H1 (cell line): ENCODE results near the gene NAV3. TPM values are rescaled to one million over a fixed set of nuclear protein-coding genes. Genes with fewer than 3 reads are reported as not detected.

Source experiments
- CTCF ChIA-PET: fragments of 300-600 bp; sonication (Branson Sonifier 250); formaldehyde crosslinking; loops from one replicate; lab custom pipeline; 2021; ENCODE audit not compliant: partially characterized antibody; lab: Charles Lee
- POLR2A ChIA-PET: fragments of 300-600 bp; sonication (Branson Sonifier 250); formaldehyde crosslinking; loops from one replicate; lab custom pipeline; 2021; ENCODE audit warnings: inconsistent platforms; ENCODE audit not compliant: partially characterized antibody; lab: Charles Lee
- DNase-seq, 2 experiments: peaks; one replicate each; pipeline versions ENCODE4 v3.0.0 to v3.0.0-alpha.2; 2010 to 2022; ENCODE audit warnings: low spot score in 2 of 2, low read depth in 1 of 2, mixed read lengths in 1 of 2
- FAIRE-seq: peaks from 2 replicates; lab custom pipeline; 2011; peaks lifted over from hg19 to GRCh38; lab: Jason Lieb, UNC
- H2AFZ ChIP-seq: 2 replicates; pipeline ENCODE4 v1.8.1; 2012; ENCODE audit warnings: low read length, inconsistent platforms
- H2AK5ac ChIP-seq: 2 replicates; pipeline ENCODE4 v1.6.1; 2013; ENCODE audit warnings: low read depth, low read length
- H2BK120ac ChIP-seq: replicated peaks from 2 replicates; pipeline ENCODE3; 2013; ENCODE audit warnings: low read depth, low read length, inconsistent platforms
- H2BK12ac ChIP-seq: 2 replicates; pipeline ENCODE4 v1.6.1; 2013; ENCODE audit warnings: low read depth, low read length
- H2BK15ac ChIP-seq: 2 replicates; pipeline ENCODE4 v1.6.1; 2013; ENCODE audit warnings: low read length
- H2BK20ac ChIP-seq: 2 replicates; pipeline ENCODE4 v1.6.1; 2013; ENCODE audit warnings: low read length
- H2BK5ac ChIP-seq: 2 replicates; pipeline ENCODE4 v1.6.1; 2013; ENCODE audit warnings: low read depth, low read length
- H3K14ac ChIP-seq: 2 replicates; pipeline ENCODE4 v1.6.1; 2013; ENCODE audit warnings: inconsistent platforms; ENCODE audit not compliant: insufficient read length
- H3K18ac ChIP-seq: 2 replicates; pipeline ENCODE4 v1.6.1; 2013; ENCODE audit warnings: low read length; ENCODE audit errors: extremely low read depth
- H3K23ac ChIP-seq: 2 replicates; pipeline ENCODE4 v1.6.1; 2013; ENCODE audit warnings: inconsistent platforms; ENCODE audit not compliant: insufficient read length
- H3K23me2 ChIP-seq: 2 replicates; pipeline ENCODE4 v1.6.1; 2013; ENCODE audit warnings: low read depth, low read length
- H3K27ac ChIP-seq: 2 replicates; pipeline ENCODE4 v1.6.1; 2011; ENCODE audit warnings: low read depth, low read length, inconsistent platforms
- H3K27me3 ChIP-seq, 4 experiments: replicated peaks in 1 of 4; 1 replicate in 1 of 4; 2 replicates in 3 of 4; pipeline versions ENCODE4 v1.6.1 to v1.8.1; 2011 to 2013; ENCODE audit warnings: low read length in 3 of 4, mild to moderate bottlenecking in 3 of 4, inconsistent platforms in 2 of 4, mixed read lengths in 2 of 4, moderate library complexity in 1 of 4; ENCODE audit not compliant: control insufficient read depth in 3 of 4, insufficient read depth in 3 of 4; ENCODE audit errors: extremely low read depth in 1 of 4
- H3K36me3 ChIP-seq, 4 experiments: 2 replicates each; pipeline versions ENCODE4 v1.6.1 to v1.8.1; 2011 to 2013; ENCODE audit warnings: mild to moderate bottlenecking in 4 of 4, low read length in 3 of 4, moderate library complexity in 2 of 4, control low read depth in 1 of 4, inconsistent platforms in 1 of 4; ENCODE audit not compliant: insufficient read depth in 4 of 4, control insufficient read depth in 2 of 4
- H3K4ac ChIP-seq: replicated peaks from 2 replicates; pipeline ENCODE3; 2013; ENCODE audit warnings: low read length, low read depth, mixed read lengths, inconsistent platforms; ENCODE audit not compliant: insufficient read length
- H3K4me1 ChIP-seq, 4 experiments: replicated peaks in 1 of 4; 1 replicate in 1 of 4; 2 replicates in 3 of 4; pipeline versions ENCODE4 v1.6.1 to v1.8.1; 2011 to 2013; ENCODE audit warnings: low read length in 3 of 4, inconsistent platforms in 2 of 4, mixed read lengths in 1 of 4; ENCODE audit not compliant: insufficient read depth in 4 of 4, control insufficient read depth in 3 of 4
- H3K4me2 ChIP-seq, 2 experiments: 2 replicates each; pipeline versions ENCODE4 v1.6.1 to v1.8.1; 2011 to 2013; ENCODE audit warnings: low read depth in 2 of 2, low read length in 2 of 2, control low read depth in 1 of 2, inconsistent platforms in 1 of 2, mild to moderate bottlenecking in 1 of 2; ENCODE audit not compliant: insufficient read depth in 1 of 2
- H3K4me3 ChIP-seq, 4 experiments: fragments of 200-600, 300-600 bp in 1 of 4; sonication (generic), shearing (Covaris generic), sonication (Bioruptor Twin) in 1 of 4; 2 replicates each; pipeline versions ENCODE4 v1.5.1 to v1.8.1; 2011 to 2016; ENCODE audit warnings: low read length in 4 of 4, low read depth in 3 of 4, control low read depth in 2 of 4, inconsistent platforms in 2 of 4, mild to moderate bottlenecking in 2 of 4, mixed read lengths in 1 of 4, moderate library complexity in 1 of 4; ENCODE audit not compliant: insufficient read depth in 2 of 4; ENCODE audit errors: extremely low read depth in 1 of 4
- H3K56ac ChIP-seq: replicated peaks from 2 replicates; pipeline ENCODE3; 2013; ENCODE audit warnings: low read depth, mild to moderate bottlenecking, mixed read lengths, low read length, inconsistent platforms; ENCODE audit not compliant: insufficient read length
- H3K79me1 ChIP-seq: 2 replicates; pipeline ENCODE4 v1.6.1; 2013; ENCODE audit warnings: low read depth, low read length, control low read depth
- H3K79me2 ChIP-seq, 2 experiments: 2 replicates each; pipeline versions ENCODE4 v1.6.1 to v1.8.1; 2012 to 2013; ENCODE audit warnings: low read length in 2 of 2, mild to moderate bottlenecking in 2 of 2, inconsistent platforms in 1 of 2; ENCODE audit not compliant: insufficient read depth in 2 of 2, control insufficient read depth in 1 of 2
- H3K9ac ChIP-seq, 4 experiments: replicated peaks in 1 of 4; 1 replicate in 1 of 4; 2 replicates in 3 of 4; pipeline versions ENCODE4 v1.6.1 to v1.8.1; 2011 to 2013; ENCODE audit warnings: low read depth in 3 of 4, low read length in 3 of 4, control low read depth in 2 of 4, mild to moderate bottlenecking in 2 of 4, moderate library complexity in 2 of 4, inconsistent platforms in 1 of 4; ENCODE audit errors: extremely low read depth in 1 of 4
- H3K9me3 ChIP-seq, 2 experiments: 2 replicates each; pipeline versions ENCODE4 v1.6.1 to v1.8.1; 2012 to 2013; ENCODE audit warnings: mild to moderate bottlenecking in 2 of 2, moderate library complexity in 2 of 2, control low read depth in 1 of 2, inconsistent platforms in 1 of 2, low read depth in 1 of 2, low read length in 1 of 2, mixed read lengths in 1 of 2; ENCODE audit not compliant: insufficient read depth in 2 of 2
- H4K20me1 ChIP-seq, 2 experiments: replicated peaks in 1 of 2; 2 replicates each; pipeline versions ENCODE3 to v1.8.1; 2011 to 2013; ENCODE audit warnings: inconsistent platforms in 2 of 2, low read length in 2 of 2, mild to moderate bottlenecking in 1 of 2; ENCODE audit not compliant: insufficient read depth in 2 of 2, control insufficient read depth in 1 of 2
- H4K5ac ChIP-seq: 2 replicates; pipeline ENCODE4 v1.6.1; 2013; ENCODE audit warnings: low read length, low read depth, mixed read lengths, inconsistent platforms; ENCODE audit not compliant: insufficient read length
- H4K8ac ChIP-seq: 2 replicates; pipeline ENCODE4 v1.8.0; 2013; ENCODE audit warnings: mild to moderate bottlenecking, moderate library complexity, low read length, inconsistent platforms; ENCODE audit not compliant: insufficient read depth; ENCODE audit errors: extremely low read depth
- H4K91ac ChIP-seq: replicated peaks from 2 replicates; pipeline ENCODE3; 2013; ENCODE audit warnings: low read length, mixed read lengths, inconsistent platforms; ENCODE audit not compliant: insufficient read length
- ATF2 ChIP-seq: IDR thresholded peaks from 2 replicates; pipeline ENCODE4 v1.6.1; 2012; ENCODE audit warnings: low read length, inconsistent platforms
- BCL11A ChIP-seq, 2 experiments: IDR thresholded peaks; one replicate each; pipeline ENCODE4 v1.6.1; 2011; ENCODE audit warnings: low read depth in 2 of 2, low read length in 2 of 2, mild to moderate bottlenecking in 2 of 2
- BRCA1 ChIP-seq: IDR thresholded peaks from 2 replicates; pipeline ENCODE4 v1.6.1; 2012; ENCODE audit warnings: low read depth, low read length, improper control_type of control experiment
- CEBPB ChIP-seq: IDR thresholded peaks from 2 replicates; pipeline ENCODE4 v1.6.1; 2012; ENCODE audit warnings: low read depth, low read length
- CHD2 ChIP-seq: IDR thresholded peaks from 2 replicates; pipeline ENCODE4 v1.6.1; 2012; ENCODE audit warnings: low read length, improper control_type of control experiment
- CTCF ChIP-seq, 3 experiments: IDR thresholded peaks; 1 replicate in 2 of 3; 2 replicates in 1 of 3; pipeline versions ENCODE4 v1.5.1 to v1.6.1; 2011; ENCODE audit warnings: low read length in 3 of 3, mild to moderate bottlenecking in 3 of 3, inconsistent platforms in 2 of 3, low read depth in 1 of 3, moderate library complexity in 1 of 3; ENCODE audit not compliant: insufficient read depth in 1 of 3; ENCODE audit errors: control extremely low read depth in 1 of 3
- SUZ12 ChIP-seq: fragments of 200-600 bp; sonication (generic); IDR thresholded peaks from 2 replicates; pipeline ENCODE4 v1.6.1; 2012; ENCODE audit warnings: mild to moderate bottlenecking, inconsistent platforms, low read length, moderate library complexity, mixed read lengths
- TAF1 ChIP-seq: IDR thresholded peaks from 2 replicates; pipeline ENCODE4 v1.6.1; 2011; ENCODE audit warnings: mild to moderate bottlenecking, low read depth, low read length
- TBP ChIP-seq: IDR thresholded peaks from 2 replicates; pipeline ENCODE4 v1.6.1; 2011; ENCODE audit warnings: low read depth, low read length, improper control_type of control experiment
- WGBS, 2 experiments: shearing (Covaris generic) in 1 of 2; methylation state at CpG; one replicate each; pipeline versions ENCODE4 v1.1.6 to v1.1.7; 2013 to 2015; ENCODE audit warnings: low lambda C conversion rate in 2 of 2, mixed read lengths in 2 of 2, inconsistent platforms in 1 of 2, low coverage in 1 of 2, missing lambda C conversion rate in 1 of 2; ENCODE audit not compliant: insufficient replicate concordance in 2 of 2, insufficient coverage in 1 of 2, insufficient read length in 1 of 2; ENCODE audit errors: extremely low coverage in 1 of 2, missing lambda C conversion rate in 1 of 2; 5-methylcytosine and 5-hydroxymethylcytosine counted together
- polyA plus RNA-seq, 7 experiments: library from polyadenylated mRNA; depleted of rRNA in 3 of 7; stranded (reverse) in 5 of 7; unstranded in 2 of 7; fragments of >200 nt in 5 of 7; fragments of 200-250 nt in 2 of 7; gene quantifications; 1 replicate in 5 of 7; 2 replicates in 1 of 7; 4 replicates in 1 of 7; pipeline versions ENCODE4 v1.2.1 to v1.2.3, GENCODE V29; 2011 to 2013; ENCODE audit warnings: missing spikeins in 2 of 7, mixed read lengths in 2 of 7
- total RNA-seq: library from RNA; stranded (reverse); fragmentation: NEBNext Ultra II Directional; extraction: Animal tissue kit (Norgen Biotek cat#: 25700); gene quantifications from 2 replicates; pipeline ENCODE4 v1.2.1, GENCODE V29; 2021
- TF ChIP-seq, protein P1 (sequence below): IDR thresholded peaks from 2 replicates; pipeline ENCODE4 v1.6.1; 2012; ENCODE audit warnings: inconsistent platforms

Gene NAV3
- total and polyA plus RNA-seq, 2 of the 8 experiments (the other 6 are each of a cell fraction or from before 2014, with no cell fraction given): 0.47 to 5.0 TPM

DNA sequence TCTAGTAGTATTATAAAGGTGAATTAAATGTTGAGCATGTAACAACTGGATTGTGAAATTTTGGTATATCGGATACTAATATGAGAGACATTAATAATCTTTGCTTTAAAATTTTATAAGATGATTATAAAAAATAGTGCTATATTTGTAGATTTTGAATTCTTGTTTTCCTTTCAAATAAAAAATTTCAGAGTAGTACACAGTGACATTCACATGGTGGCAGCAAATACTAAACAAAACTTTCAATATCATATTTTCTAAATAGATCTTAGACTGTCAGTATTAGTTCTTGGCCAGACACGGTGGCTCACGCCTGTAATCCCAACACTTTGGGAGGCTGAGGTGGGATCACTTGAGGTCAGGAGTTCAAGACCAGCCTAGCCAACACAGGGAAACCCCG, 166.0 kb downstream of the NAV3 start:
- H2BK12ac ChIP-seq: no peak overlapping the region
- DNase-seq (no peak), FAIRE-seq (no peak)
- no peaks in the 10 kb centered on the region for H3K79me2 ChIP-seq
- no peak overlapping the region for H3K27ac ChIP-seq
- 72% methylated on average over 4 of the region's 4 CpGs; no CpG with 5 or more reads in 1 of the 2 experiments for WGBS, 2 experiments
- no peaks in the 10 kb centered on the region for H3K79me1 ChIP-seq
- POLR2A ChIA-PET: no interaction called here
- no peak overlapping the region for H2BK5ac ChIP-seq
- H3K14ac ChIP-seq: no peak overlapping the region
- H3K56ac ChIP-seq: no peak overlapping the region
- H3K9me3 ChIP-seq: no peaks in the 10 kb centered on the region
- no peak overlapping the region for H3K9ac ChIP-seq
- H2BK15ac ChIP-seq: no peak overlapping the region
- no peak overlapping the region for H2BK20ac ChIP-seq
- H3K4me1 ChIP-seq: no peaks in the 10 kb centered on the region
- H3K18ac ChIP-seq: no peak overlapping the region
- no peaks in the 10 kb centered on the region for H3K36me3 ChIP-seq
- H3K4me2 ChIP-seq: no peak overlapping the region
- no peak overlapping the region for H3K4ac ChIP-seq
- no peak overlapping the region for H4K5ac ChIP-seq
- H2BK120ac ChIP-seq: no peak overlapping the region
- H2AFZ ChIP-seq: no peak overlapping the region
- no peaks in the 10 kb centered on the region for H4K20me1 ChIP-seq
- no peak overlapping the region for H3K4me3 ChIP-seq
- H4K91ac ChIP-seq: no peak overlapping the region
- H3K23ac ChIP-seq: no peak overlapping the region
- H4K8ac ChIP-seq: no peak overlapping the region
- no peaks in the 10 kb centered on the region for H3K27me3 ChIP-seq
- H2AK5ac ChIP-seq: no peak overlapping the region
- no peaks in the 10 kb centered on the region for H3K23me2 ChIP-seq
- CTCF ChIA-PET: interaction anchor here (1.0 to 3.0 kb wide), 4 partner anchors 21 to 149 kb away, joined by 3 to 17 read pairs (median 3); no protein-coding TSS in a partner anchor
- TF ChIP-seq TAF1 (no peak), BCL11A (IDR thresholded peaks at IDR 0.05; ENCODE audit: low read depth in 2 of 2, low read length in 2 of 2) (no peak), BRCA1 (no peak), CHD2 (no peak), CTCF (IDR thresholded peaks at IDR 0.05; ENCODE audit: control extremely low read depth in 1 of 3, insufficient read depth in 1 of 3, low read depth in 1 of 3, low read length in 3 of 3) (no peak), SUZ12 (no peak), CEBPB (no peak), TBP (no peak), ATF2 (no peak)
- TF ChIP-seq, protein P1, sequence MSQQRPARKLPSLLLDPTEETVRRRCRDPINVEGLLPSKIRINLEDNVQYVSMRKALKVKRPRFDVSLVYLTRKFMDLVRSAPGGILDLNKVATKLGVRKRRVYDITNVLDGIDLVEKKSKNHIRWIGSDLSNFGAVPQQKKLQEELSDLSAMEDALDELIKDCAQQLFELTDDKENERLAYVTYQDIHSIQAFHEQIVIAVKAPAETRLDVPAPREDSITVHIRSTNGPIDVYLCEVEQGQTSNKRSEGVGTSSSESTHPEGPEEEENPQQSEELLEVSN: no peak
